Mammary epithelial cell (primary cell): ENCODE results near the gene FXYD6.

ENCODE experiments used
- EZH2 ChIP-seq: IDR thresholded peaks from 2 replicates; pipeline ENCODE4 v1.6.1; 2012; ENCODE audit warnings: low read length, inconsistent platforms, borderline replicate concordance
- TF ChIP-seq, protein P1 (sequence below), 2 donors: IDR thresholded peaks in 1 of 2; conservative IDR thresholded peaks in 1 of 2; 2 replicates each; pipeline ENCODE4 v1.5.1; 2011 to 2012; ENCODE audit warnings: inconsistent platforms in 2 of 2, low read length in 2 of 2, mild to moderate bottlenecking in 2 of 2, control low read depth in 1 of 2, low read depth in 1 of 2; ENCODE audit not compliant: insufficient read depth in 1 of 2; ENCODE audit errors: extremely low read depth in 1 of 2

DNA sequence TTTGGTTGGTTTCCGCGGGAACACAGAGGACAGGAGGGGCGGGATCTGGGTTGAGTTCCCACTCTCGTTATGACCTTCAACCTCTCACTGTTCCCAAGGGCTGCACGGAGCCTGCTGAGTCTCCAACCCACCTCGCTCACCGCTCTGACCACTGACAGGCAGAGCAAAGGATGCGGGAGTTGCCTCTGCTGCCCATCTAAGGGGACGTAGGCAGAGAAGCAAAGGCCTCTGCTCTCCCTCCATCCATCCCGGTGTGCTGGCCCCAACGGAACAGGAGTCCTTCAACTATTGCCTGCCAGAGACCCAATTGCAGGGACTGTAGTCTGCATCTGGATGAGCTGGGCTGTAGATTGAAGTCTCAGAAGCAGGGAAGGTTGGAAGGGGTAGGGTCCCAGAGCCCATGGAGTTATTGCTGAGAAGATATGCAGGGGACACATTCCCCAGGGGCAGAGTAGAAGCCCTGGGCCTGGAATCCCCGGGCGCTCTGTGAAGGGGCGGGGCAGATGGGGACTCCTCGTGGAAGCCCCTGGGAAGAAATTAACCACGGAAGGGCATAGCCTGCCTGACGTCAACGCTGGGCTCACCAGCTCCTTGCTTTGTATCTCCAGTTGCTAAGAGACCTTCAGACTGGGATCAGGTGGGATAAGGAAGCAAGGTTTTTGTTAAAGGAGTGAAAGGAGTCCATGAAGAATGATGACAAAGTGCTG lies 39.2 kb downstream of the FXYD6 start:
- TF ChIP-seq, protein P1, sequence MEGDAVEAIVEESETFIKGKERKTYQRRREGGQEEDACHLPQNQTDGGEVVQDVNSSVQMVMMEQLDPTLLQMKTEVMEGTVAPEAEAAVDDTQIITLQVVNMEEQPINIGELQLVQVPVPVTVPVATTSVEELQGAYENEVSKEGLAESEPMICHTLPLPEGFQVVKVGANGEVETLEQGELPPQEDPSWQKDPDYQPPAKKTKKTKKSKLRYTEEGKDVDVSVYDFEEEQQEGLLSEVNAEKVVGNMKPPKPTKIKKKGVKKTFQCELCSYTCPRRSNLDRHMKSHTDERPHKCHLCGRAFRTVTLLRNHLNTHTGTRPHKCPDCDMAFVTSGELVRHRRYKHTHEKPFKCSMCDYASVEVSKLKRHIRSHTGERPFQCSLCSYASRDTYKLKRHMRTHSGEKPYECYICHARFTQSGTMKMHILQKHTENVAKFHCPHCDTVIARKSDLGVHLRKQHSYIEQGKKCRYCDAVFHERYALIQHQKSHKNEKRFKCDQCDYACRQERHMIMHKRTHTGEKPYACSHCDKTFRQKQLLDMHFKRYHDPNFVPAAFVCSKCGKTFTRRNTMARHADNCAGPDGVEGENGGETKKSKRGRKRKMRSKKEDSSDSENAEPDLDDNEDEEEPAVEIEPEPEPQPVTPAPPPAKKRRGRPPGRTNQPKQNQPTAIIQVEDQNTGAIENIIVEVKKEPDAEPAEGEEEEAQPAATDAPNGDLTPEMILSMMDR (conservative IDR thresholded peaks at IDR 0.05 in 1 of 2, IDR thresholded peaks at IDR 0.05 in 1 of 2; ENCODE audit: extremely low read depth in 1 of 2, insufficient read depth in 1 of 2, low read depth in 1 of 2, low read length in 2 of 2), result no peak
- no peak for TF ChIP-seq EZH2
